ENCODE data around the gene PPP2R1B.

The PPP2R1B gene

GRCh38 chr11:111745719-111746504, 20.3 kb downstream of the PPP2R1B start:
- no peak for DNase-seq (ENCODE audit: low read depth)

GRCh38 chr11:111743700-111744099, 22.5 kb downstream of the PPP2R1B start:
- no peak for DNase-seq (ENCODE audit: low read depth)

DNA sequence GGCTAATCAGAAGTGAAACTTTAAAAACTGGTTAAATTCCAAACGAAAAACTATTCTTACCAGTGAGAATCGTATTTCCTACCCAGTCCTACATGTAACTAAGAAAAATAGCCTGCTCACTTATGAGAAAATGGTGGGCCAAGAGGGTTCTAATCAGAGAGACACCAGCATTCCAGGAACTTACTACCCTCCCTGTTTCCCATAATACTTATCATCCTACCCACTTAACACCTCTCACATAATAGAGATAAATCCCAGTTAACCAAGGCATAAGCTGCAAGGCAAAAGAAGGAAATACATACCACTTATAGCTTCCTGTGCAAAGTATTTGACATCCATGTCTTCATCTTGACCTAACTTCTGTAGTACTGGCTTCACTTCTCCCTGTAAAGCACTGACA, 24.4 kb downstream of the PPP2R1B start:
- no peak for DNase-seq (ENCODE audit: low read depth)

DNA sequence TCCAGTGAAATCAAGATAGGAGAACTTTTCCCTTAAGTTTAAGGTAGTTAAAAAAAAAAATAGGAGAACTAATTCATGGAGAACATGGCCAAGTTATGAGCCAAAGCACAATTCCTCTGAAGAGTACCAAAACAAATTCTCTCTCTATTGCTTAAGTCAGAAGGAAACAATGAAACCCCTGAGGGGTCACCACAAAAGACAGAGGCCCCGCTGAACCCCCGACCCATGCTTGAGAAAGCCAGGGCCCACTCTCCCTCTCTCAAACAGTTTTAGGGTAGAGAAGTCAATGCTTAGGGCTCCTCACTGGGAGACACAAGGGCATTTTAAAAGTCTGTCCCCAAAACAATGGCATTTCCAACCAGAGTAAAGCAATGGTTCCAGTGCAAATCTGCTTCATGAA, 26.9 kb downstream of the PPP2R1B start:
- DNase-seq (ENCODE audit: low read depth), result no peak

GRCh38 chr11:111737444-111738210, 28.6 kb downstream of the PPP2R1B start:
- DNase-seq (ENCODE audit: low read depth), result no peak

DNA sequence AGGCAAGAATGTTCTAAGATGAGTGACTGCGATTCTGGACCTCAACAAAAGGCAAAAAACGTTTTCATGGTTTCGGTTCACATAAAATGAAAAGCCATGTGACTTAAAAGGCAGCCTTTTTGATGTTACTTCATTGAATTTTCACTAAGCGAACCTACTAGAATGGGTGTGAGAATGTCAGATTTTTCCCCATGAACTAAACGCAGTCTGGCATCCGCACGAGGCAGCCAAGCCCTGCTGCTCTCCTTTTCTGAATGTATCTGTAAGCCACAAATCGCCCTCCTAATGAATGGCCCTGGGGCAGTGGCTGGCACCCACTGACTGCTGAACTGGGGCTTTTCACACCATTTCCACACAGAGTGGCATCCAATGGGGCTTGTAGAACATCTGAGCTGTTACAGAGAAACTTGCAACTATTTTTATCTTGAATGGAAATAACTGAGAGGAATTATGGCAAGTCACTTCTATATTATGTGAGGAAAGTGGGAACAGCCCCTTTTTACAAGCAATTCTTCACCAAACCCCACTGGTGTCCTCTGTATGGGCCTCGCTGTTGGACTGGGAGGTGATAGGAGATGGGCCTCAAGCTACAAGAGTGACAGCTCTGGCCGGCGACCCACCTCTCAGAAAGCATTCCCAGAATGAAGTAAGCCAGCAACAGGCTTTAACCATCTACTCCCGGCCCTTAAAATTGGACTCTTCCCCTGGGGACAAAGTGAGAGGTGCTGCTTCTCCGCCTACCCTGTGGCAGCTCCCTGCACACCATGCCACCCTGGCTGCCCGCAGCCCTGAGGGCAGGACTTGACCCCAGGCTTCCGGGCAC, 29.4 kb downstream of the PPP2R1B start:
- DNase-seq (ENCODE audit: low read depth), result no peak

DNA sequence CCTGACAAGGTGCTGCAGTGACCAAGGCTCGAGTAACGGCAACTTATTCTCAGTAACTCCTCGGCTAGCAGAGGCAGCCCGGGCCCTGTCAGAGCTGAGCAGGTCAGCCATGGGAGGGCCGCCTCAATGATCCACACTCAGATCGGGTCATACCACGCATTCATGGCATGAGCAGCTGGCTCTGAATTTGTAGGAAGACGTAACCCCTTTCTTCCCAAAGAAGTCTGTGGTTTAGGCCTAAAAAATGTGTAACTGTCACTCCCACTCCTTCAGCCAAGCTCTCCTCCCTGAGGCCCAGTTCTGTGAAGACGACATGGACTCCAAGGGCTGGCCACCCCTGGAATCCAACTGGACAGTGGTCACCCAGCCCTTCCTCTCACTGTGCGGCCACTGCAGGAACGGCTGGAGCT, 30.0 kb downstream of the PPP2R1B start:
- DNase-seq (ENCODE audit: low read depth), result no peak

DNA sequence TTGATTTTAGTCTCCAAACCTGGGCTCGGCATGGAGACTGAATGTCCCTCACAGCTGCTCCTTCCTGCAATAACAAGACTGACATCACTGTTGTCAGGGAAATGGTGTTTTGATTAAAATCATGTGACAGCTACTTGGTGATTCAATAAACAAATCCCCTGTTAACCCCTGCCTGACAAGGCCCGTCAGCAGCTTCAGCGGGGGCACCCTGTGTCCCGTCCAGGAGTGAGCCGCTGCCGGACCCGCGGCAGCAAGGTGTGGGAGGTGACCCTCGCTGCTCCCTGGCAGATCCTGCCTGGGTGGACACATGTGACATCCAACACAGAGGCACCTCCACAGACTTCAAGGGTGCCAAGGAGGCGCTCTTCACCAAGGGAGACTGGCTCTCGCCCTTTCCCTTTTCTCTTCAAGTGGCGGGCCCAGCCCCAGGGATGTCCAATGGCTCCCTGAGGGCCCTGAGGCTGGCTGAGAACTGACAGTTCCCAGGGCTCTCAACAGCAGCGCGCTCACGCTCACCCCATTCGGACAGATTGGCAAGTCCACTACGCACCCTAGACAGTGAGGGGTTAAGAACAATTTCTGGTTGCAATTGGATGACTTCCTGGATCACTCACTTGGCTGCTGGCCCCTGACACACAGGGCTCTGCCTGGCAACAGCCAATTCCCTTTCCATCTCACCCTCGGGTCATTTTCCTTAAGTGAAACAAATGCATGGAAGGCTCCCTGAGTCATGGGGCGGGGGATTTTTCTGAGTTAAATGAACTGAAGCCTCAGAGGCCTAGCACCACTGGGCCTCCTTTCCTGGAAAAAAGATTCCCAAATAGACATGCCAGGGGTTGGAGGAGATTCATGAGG, 30.7 kb downstream of the PPP2R1B start:
- DNase-seq (ENCODE audit: low read depth), result peak; percentile 93

DNA sequence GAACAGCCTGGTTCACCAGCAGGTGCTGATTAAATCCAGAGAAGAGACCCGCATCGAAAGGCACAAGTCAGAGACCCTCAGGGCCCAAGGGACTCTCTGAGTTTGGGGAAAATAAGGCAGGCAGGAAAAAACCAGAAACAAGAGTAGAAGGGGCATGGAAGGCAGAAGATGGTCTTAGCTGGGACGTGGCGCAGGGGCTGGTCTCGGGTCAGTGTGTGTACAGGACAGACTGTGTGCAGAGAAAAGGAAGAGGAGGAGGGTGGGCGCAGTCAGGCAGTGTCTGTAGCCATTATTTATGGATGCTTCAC, 31.3 kb downstream of the PPP2R1B start:
- DNase-seq (ENCODE audit: low read depth), result no peak

GRCh38 chr11:111734101-111734953, 31.9 kb downstream of the PPP2R1B start:
- no peak for DNase-seq (ENCODE audit: low read depth)

GRCh38 chr11:111733611-111734088, 32.5 kb downstream of the PPP2R1B start:
- no peak for DNase-seq (ENCODE audit: low read depth)

DNA sequence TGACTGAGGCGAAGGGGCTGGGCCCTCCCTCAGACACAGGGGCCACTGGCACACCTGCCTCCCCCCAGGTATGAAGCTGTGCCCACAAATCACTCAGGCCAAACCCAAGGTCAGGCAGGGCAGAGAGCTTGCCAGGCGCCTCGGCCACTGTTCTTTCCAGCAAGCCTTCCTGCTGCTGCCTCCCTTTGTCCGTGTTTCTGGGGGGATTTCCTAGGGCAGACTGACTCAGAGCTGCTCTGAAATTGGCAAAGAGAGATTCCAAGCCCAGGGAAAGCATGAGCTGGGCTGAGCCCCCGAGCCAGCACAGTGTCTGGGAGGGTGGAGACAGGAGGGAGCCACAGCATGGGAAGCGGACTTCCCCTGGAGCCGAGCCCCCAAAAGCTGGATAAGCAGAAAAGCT, 33.2 kb downstream of the PPP2R1B start:
- DNase-seq (ENCODE audit: low read depth), result no peak

DNA sequence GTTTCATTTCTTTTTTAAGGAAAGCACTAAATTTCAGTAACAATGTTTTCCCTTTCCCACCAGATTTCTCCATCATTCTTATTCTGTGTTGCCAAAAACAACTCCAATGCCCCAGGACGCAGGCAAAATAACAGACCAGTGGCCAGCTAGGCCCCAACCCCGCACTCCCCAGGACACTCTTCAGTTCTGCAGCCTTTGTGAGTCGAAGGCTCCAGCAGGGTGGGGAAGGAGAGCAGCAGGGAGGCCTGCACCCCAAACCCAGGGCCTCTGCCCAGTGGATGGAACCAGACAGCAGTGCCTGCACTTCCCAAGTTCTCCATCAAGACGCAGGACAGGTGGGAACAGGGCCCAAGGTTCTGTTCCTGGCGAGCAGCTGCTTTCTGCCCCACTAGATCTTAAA, 34.4 kb downstream of the PPP2R1B start:
- no peak for DNase-seq (ENCODE audit: low read depth)

DNA sequence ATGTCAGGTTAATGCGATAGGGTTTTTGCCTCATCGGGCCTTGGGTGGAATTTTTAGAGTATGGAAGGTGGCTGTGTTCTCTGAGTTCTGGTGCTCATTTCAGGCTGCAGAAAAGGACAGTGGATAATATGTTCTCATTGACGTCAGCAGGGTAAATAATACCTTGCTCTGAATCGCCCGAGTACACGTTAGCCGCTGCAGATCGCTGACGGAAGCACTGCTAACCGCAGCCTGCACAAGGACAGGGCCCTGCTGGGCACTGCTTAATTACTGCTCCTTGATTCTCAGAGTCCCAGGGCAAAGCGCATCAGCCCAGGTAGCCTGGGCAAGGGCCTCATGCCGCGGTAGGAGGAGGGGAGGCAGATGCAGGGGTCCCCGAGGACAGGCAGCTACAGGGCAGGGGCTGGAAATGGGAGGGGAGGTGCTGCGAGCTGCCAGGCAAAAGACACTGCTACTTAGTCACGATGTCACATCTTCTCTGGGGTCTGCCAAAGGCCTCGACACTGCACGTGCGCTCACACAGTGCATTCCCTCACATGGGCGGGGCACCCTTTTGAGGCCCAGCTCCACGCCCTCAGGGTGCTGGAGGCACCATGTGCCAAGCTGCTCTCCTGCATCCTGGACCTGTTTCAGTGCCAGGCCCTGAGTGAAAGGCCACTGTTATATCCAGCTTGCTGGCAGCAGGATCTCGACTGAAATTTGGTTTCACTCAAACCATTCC, 35.2 kb downstream of the PPP2R1B start:
- DNase-seq (ENCODE audit: low read depth), result no peak

GRCh38 chr11:111729831-111730311, 36.3 kb downstream of the PPP2R1B start:
- DNase-seq (ENCODE audit: low read depth), result no peak

DNA sequence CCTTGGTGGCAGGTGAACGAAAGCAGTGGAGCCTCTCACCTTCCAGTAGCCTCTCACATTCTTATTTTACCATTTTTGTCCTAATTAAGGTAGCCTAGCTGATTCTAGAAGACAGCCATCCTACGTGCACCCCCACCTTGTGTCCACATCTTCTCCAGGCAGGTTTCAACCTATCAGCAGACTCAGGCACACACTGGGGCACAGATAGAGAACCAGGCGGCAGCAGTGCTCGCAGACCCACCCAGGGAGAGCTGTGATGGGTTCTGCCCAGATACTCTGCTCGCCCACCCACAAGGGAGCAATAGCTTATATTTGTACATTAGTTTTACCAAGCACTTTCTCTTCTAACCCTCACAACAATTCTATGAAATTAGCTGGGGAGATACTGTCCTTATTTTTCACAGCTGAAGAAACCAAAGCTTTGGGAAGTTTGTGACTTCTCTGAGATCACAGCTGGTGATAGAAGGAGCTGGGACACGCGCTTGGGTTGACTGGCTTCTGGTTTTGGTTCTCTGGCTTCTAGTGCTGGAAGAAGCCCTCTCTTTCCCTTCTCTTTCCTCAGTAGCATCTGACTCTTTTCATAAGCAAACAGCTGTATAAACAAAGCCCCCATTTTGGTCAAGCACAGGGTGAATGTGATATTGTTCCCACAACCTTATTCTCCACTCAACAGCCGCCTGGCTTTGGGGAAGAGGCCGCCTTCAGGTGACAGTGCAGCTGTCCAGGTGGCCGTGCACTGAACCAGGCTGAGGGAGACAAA, 36.9 kb downstream of the PPP2R1B start:
- DNase-seq (ENCODE audit: low read depth), result no peak

DNA sequence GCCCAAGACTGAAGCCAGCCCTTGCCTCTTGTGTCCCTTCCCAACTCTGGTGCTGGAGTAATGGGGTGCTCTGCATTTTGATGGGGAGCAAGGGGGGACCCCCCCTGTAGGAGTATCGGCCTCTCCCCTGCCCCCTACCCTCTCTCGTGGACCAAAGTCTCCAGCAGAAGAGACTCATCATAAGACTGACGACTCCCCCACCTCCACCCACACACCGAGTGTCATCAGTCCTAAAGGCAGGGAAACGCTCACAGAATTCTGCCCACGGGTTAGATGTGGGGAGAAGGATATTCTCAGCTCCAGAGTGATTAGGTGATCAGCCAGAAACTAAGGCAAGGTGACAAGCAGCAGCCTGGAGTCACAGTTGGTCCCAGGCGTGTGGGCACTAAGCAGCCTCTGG, 38.8 kb downstream of the PPP2R1B start:
- DNase-seq (ENCODE audit: low read depth), result no peak

DNA sequence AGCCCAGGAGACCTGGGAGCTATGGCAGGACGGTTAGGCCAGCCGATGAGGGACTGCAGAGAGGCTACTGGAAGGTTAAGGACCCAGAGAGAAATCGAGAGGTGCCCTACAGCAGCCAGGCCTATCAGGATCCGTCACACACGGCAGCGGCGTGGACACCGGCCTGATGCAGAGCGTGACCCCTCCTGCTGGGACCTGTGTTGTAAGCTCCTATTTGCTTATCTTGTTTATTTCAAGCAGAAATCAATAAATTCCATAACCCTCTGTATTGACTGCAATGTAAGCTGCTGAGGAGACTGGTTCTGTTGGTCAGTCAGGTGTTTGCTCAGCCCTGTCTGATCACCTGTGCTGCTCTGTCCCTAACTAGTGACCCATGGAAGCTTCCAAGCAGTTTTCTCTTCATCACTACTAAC, 39.9 kb downstream of the PPP2R1B start:
- no peak for DNase-seq (ENCODE audit: low read depth)

DNA sequence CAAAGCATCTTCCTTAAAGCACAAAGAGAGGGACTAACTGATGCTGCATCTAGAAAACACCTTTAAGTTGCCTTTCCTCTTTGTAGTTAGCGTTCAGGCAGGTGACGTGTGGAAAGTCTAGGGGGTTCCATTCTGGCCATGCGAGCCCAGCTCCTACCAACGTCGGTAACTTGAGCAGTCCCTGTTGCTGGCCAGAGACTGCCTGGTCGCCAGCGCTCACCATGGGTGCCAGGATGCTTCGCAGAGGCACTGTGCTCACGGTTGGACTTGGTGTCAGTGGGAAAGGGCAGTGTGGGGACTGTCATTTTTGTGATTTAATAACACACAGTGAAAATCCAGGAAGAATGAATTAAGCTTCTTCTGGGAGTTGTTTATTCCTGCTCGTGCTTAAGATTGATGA, 40.6 kb downstream of the PPP2R1B start:
- no peak for DNase-seq (ENCODE audit: low read depth)
